T-cell (primary cell): ENCODE data around the gene AUH. TPM values are rescaled to one million over a fixed set of nuclear protein-coding genes. Genes with fewer than 3 reads are reported as not detected.

Experiments
- ATAC-seq, 4 experiments: fragments of 200-7000 bp in 3 of 4; fragments of 150-1000 bp in 1 of 4; cut with Tn5 transposase; replicated peaks in 1 of 4; 1 replicate in 3 of 4; 2 replicates in 1 of 4; pipeline ENCODE4 v1.10.0; 2021; ENCODE audit warnings: moderate library complexity in 3 of 4, mild to moderate bottlenecking in 2 of 4, moderate number of reproducible peaks in 1 of 4
- CTCF ChIA-PET, 2 donors: fragments of 300-600 bp; sonication (Branson Sonifier 250); formaldehyde crosslinking; loops; one replicate each; lab custom pipeline; 2022; ENCODE audit warnings: antibody characterized with exemption in 2 of 2; lab: Charles Lee
- POLR2A ChIA-PET, 2 donors: fragments of 300-600 bp; sonication (Branson Sonifier 250); formaldehyde crosslinking; loops; one replicate each; lab custom pipeline; 2022; ENCODE audit warnings: antibody characterized with exemption in 2 of 2; lab: Charles Lee
- DNase-seq, 35 experiments: peaks; one replicate each; pipeline versions ENCODE4 v3.0.0 to v3.0.0-alpha.2; 2013 to 2023
- H3K27ac ChIP-seq: one replicate; pipeline ENCODE4 v1.5.1; 2013; ENCODE audit warnings: low read length
- H3K27me3 ChIP-seq, 2 experiments: replicated peaks in 1 of 2; 1 replicate in 1 of 2; 2 replicates in 1 of 2; pipeline versions ENCODE4 v1.6.1 to v1.7.0; 2013; ENCODE audit warnings: low read length in 1 of 2, mixed read lengths in 1 of 2; ENCODE audit not compliant: control insufficient read depth in 2 of 2, insufficient read depth in 2 of 2; ENCODE audit errors: extremely low read depth in 1 of 2
- H3K36me3 ChIP-seq, 2 donors: 1 replicate in 1 of 2; 2 replicates in 1 of 2; pipeline versions ENCODE4 v1.6.1 to v1.7.0; 2013; ENCODE audit warnings: low read length in 1 of 2; ENCODE audit not compliant: control insufficient read depth in 2 of 2, insufficient read depth in 1 of 2; ENCODE audit errors: extremely low read depth in 1 of 2
- H3K4me1 ChIP-seq, 2 experiments: 1 replicate in 1 of 2; 2 replicates in 1 of 2; pipeline versions ENCODE4 v1.6.1 to v1.7.0; 2013; ENCODE audit warnings: low read length in 2 of 2, mixed read lengths in 1 of 2; ENCODE audit not compliant: insufficient read depth in 2 of 2, control insufficient read depth in 1 of 2; ENCODE audit errors: extremely low read depth in 1 of 2
- H3K4me3 ChIP-seq, 2 donors: 1 replicate in 1 of 2; 2 replicates in 1 of 2; pipeline versions ENCODE4 v1.5.1 to v1.7.0; 2013; ENCODE audit warnings: mild to moderate bottlenecking in 2 of 2, low read length in 1 of 2, moderate library complexity in 1 of 2; ENCODE audit not compliant: control insufficient read depth in 1 of 2; ENCODE audit errors: extremely low read depth in 1 of 2
- H3K9me3 ChIP-seq: 2 replicates; pipeline ENCODE4 v1.7.0; 2013
- H3K27ac Mint-ChIP-seq, 2 donors: one replicate each; pipeline ENCODE4 v1.8.0; 2020 to 2021; ENCODE audit warnings: mild to moderate bottlenecking in 2 of 2, mixed read lengths in 2 of 2
- H3K27me3 Mint-ChIP-seq, 2 donors: one replicate each; pipeline ENCODE4 v1.8.0; 2021 to 2022; ENCODE audit warnings: mixed read lengths in 2 of 2
- H3K36me3 Mint-ChIP-seq: one replicate; pipeline ENCODE4 v1.8.0; 2021; ENCODE audit warnings: mixed read lengths
- H3K4me1 Mint-ChIP-seq, 3 donors: one replicate each; pipeline ENCODE4 v1.8.0; 2020 to 2022; ENCODE audit warnings: mixed read lengths in 3 of 3, mild to moderate bottlenecking in 1 of 3
- H3K4me3 Mint-ChIP-seq, 3 donors: one replicate each; pipeline ENCODE4 v1.8.0; 2020 to 2022; ENCODE audit warnings: mild to moderate bottlenecking in 3 of 3, mixed read lengths in 3 of 3, moderate library complexity in 3 of 3
- H3K9me3 Mint-ChIP-seq, 3 donors: one replicate each; pipeline ENCODE4 v1.8.0; 2020 to 2022; ENCODE audit warnings: mixed read lengths in 3 of 3
- WGBS: methylation state at CpG from one replicate; pipeline ENCODE4 v1.1.5; 2013; ENCODE audit warnings: missing lambda C conversion rate; ENCODE audit not compliant: insufficient coverage; 5-methylcytosine and 5-hydroxymethylcytosine counted together
- total RNA-seq, 35 experiments: library from RNA in 6 of 35; stranded (reverse) in 6 of 35; fragments of 120-200 nt in 1 of 35; gene quantifications; one replicate each; pipeline versions ENCODE4 v1.2.1 to v1.2.4 and lab custom pipeline; 2013 to 2026

The AUH gene
- total RNA-seq, 5 donors from 2014 or later (not counting 1 experiment from before 2014, with no cell fraction given): 17.2 to 24.6 (median 21.6) TPM

- Histone ChIP-seq H3K4me1 (peaks cover 0 to 7% of the 10 kb centered on the region in 2 experiments), H3K9me3 (no peaks in the 10 kb centered on the region), H3K36me3 (peaks cover 0 to 3% of the 10 kb centered on the region in 2 donors), H3K27me3 (no peaks in the 10 kb centered on the region), H3K4me3 (no peak overlapping the region), H3K27ac (no peak overlapping the region)
- no peak overlapping the region for H3K27ac Mint-ChIP-seq
- ChIA-PET POLR2A (no interaction called here), CTCF (no interaction called here)
- H3K27me3 Mint-ChIP-seq: no peaks in the 10 kb centered on the region
- H3K4me1 Mint-ChIP-seq: peaks cover 7 to 11% (median 10%) of the 10 kb centered on the region in 3 donors
- H3K9me3 Mint-ChIP-seq: peaks cover 3 to 7% (median 5%) of the 10 kb centered on the region in 3 donors
- DNase-seq (no peak), ATAC-seq (no peak)
- H3K36me3 Mint-ChIP-seq: peaks cover 20% of the 10 kb centered on the region
- no CpG with 5 or more reads among the region's 1 CpG for WGBS
- no peak overlapping the region for H3K4me3 Mint-ChIP-seq
These were observed 102.6 kb downstream of the AUH start for GRCh38 chr9:91259162-91259561.

GRCh38 chr9:91258451-91258850, 103.3 kb downstream of the AUH start:
- Mint-ChIP-seq H3K4me3 (no peak overlapping the region), H3K27ac (no peak overlapping the region), H3K36me3 (peaks cover 13% of the 10 kb centered on the region), H3K27me3 (no peaks in the 10 kb centered on the region), H3K4me1 (peaks cover 11 to 14% (median 13%) of the 10 kb centered on the region in 3 donors), H3K9me3 (no peaks in the 10 kb centered on the region)
- Histone ChIP-seq H3K4me1 (peaks cover 0 to 8% of the 10 kb centered on the region in 2 experiments), H3K36me3 (peaks cover 0 to 3% of the 10 kb centered on the region in 2 donors), H3K27me3 (no peaks in the 10 kb centered on the region), H3K9me3 (no peaks in the 10 kb centered on the region), H3K27ac (no peak overlapping the region), H3K4me3 (no peak overlapping the region)
- DNase-seq (no peak), ATAC-seq (no peak)
- POLR2A ChIA-PET: no interaction called here
- CTCF ChIA-PET: no interaction called here
- WGBS: no CpG with 5 or more reads among the region's 3 CpGs

GRCh38 chr9:91256235-91256634, 105.5 kb downstream of the AUH start:
- Mint-ChIP-seq H3K27ac (peak overlapping the region in 1 of 2 donors; percentile 12), H3K27me3 (no peaks in the 10 kb centered on the region), H3K4me1 (peaks cover 11 to 16% (median 13%) of the 10 kb centered on the region in 3 donors), H3K36me3 (peaks cover 7% of the 10 kb centered on the region), H3K4me3 (no peak overlapping the region), H3K9me3 (no peaks in the 10 kb centered on the region)
- no peak overlapping the region for H3K27ac ChIP-seq
- ChIA-PET CTCF (no interaction called here), POLR2A (no interaction called here)
- H3K27me3 ChIP-seq: no peaks in the 10 kb centered on the region
- peaks cover 0 to 4% of the 10 kb centered on the region in 2 donors for H3K36me3 ChIP-seq
- H3K9me3 ChIP-seq: no peaks in the 10 kb centered on the region
- no peak overlapping the region for H3K4me3 ChIP-seq
- H3K4me1 ChIP-seq: peaks cover 0 to 9% of the 10 kb centered on the region in 2 experiments
- peak in 2 of 35 experiments; percentile 2 to 9 for DNase-seq
- ATAC-seq: no peak
- WGBS: 17% methylated on average over 1 of the region's 3 CpGs

DNA sequence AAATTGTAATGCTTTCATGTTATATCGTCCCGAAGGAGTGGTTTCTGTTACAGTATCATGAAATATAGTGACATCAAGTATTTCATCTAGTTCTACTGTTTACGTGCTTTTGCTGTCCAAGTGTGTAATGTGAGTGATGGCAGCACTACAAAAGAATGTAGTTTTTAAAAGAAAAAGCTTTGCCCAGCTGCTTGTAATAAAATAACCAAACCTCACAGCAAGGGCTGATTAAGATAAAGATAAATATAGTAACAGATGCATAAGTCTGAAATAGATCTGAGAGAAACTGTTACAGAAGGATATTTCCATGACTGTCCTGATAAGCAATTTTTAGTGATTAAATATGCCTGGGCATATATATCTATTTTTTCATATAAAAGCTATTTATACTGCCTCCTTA, 106.4 kb downstream of the AUH start:
- peaks cover 0 to 9% of the 10 kb centered on the region in 2 experiments for H3K4me1 ChIP-seq
- Mint-ChIP-seq H3K36me3 (peaks cover 3% of the 10 kb centered on the region), H3K9me3 (no peaks in the 10 kb centered on the region), H3K4me3 (no peak overlapping the region), H3K27ac (no peak overlapping the region), H3K4me1 (peaks cover 11 to 16% (median 13%) of the 10 kb centered on the region in 3 donors), H3K27me3 (no peaks in the 10 kb centered on the region)
- ATAC-seq (no peak), DNase-seq (no peak)
- POLR2A ChIA-PET: no interaction called here
- H3K27ac ChIP-seq: no peak overlapping the region
- no peaks in the 10 kb centered on the region for H3K9me3 ChIP-seq
- H3K36me3 ChIP-seq: peaks cover 0 to 9% of the 10 kb centered on the region in 2 donors
- H3K27me3 ChIP-seq: no peaks in the 10 kb centered on the region
- no peak overlapping the region for H3K4me3 ChIP-seq
- CTCF ChIA-PET: interaction anchor here in 1 of 2 donors (0.6 kb wide), 1 partner anchor 10 kb away, joined by 4 read pairs; no protein-coding TSS in a partner anchor
- no CpG with 5 or more reads among the region's 3 CpGs for WGBS

GRCh38 chr9:91253488-91253887, 108.2 kb downstream of the AUH start:
- no peak overlapping the region for H3K27ac Mint-ChIP-seq
- no peaks in the 10 kb centered on the region for H3K27me3 Mint-ChIP-seq
- no peaks in the 10 kb centered on the region for H3K9me3 Mint-ChIP-seq
- no peak overlapping the region for H3K27ac ChIP-seq
- H3K4me3 ChIP-seq: no peak overlapping the region
- CTCF ChIA-PET: interaction anchor here in 1 of 2 donors (0.5 to 1.3 kb wide), 4 partner anchors 45 to 129 kb away, joined by 3 to 4 read pairs (median 3); no protein-coding TSS in a partner anchor
- no peaks in the 10 kb centered on the region for H3K27me3 ChIP-seq
- WGBS: no CpG with 5 or more reads among the region's 1 CpG
- ATAC-seq: peak; percentile 40 to 72 (median 57)
- H3K9me3 ChIP-seq: no peaks in the 10 kb centered on the region
- peaks cover 0 to 9% of the 10 kb centered on the region in 2 donors for H3K36me3 ChIP-seq
- peaks cover 3% of the 10 kb centered on the region for H3K36me3 Mint-ChIP-seq
- POLR2A ChIA-PET: no interaction called here
- H3K4me3 Mint-ChIP-seq: no peak overlapping the region
- peak in 20 of 35 experiments; percentile 2 to 60 (median 17) for DNase-seq
- H3K4me1 ChIP-seq: peaks cover 0 to 9% of the 10 kb centered on the region in 2 experiments
- peaks cover 11 to 16% (median 13%) of the 10 kb centered on the region in 3 donors for H3K4me1 Mint-ChIP-seq

DNA sequence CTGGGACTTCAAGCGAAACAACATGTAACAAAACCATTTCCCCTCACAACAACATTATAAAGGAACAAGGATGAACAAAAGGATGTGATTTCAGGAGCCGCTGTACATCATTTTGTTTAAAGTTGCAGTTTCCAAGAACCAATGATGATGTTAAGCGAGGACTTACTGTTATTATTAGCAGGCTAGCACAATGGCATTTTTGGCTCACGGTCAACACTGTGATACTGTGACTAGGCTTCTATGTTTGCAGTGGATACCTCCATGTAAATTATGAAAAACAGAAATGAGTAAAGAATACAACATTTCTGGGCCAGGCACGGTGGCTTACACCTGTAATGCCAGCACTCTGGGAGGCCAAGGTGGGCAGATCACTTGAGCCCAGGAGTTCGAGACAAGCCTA, 113.0 kb downstream of the AUH start:
- H3K36me3 Mint-ChIP-seq: peaks cover 6% of the 10 kb centered on the region
- H3K9me3 Mint-ChIP-seq: no peaks in the 10 kb centered on the region
- Histone ChIP-seq H3K27ac (no peak overlapping the region), H3K4me1 (peaks cover 0 to 13% of the 10 kb centered on the region in 2 experiments), H3K36me3 (peaks cover 0 to 6% of the 10 kb centered on the region in 2 donors), H3K27me3 (no peaks in the 10 kb centered on the region), H3K4me3 (no peak overlapping the region), H3K9me3 (no peaks in the 10 kb centered on the region)
- DNase-seq (no peak), ATAC-seq (no peak)
- POLR2A ChIA-PET: no interaction called here
- no peaks in the 10 kb centered on the region for H3K27me3 Mint-ChIP-seq
- CTCF ChIA-PET: interaction anchor here in 1 of 2 donors (0.6 kb wide), 1 partner anchor 1109 kb away, joined by 3 read pairs; no protein-coding TSS in a partner anchor
- no peak overlapping the region for H3K27ac Mint-ChIP-seq
- peaks cover 17 to 30% (median 23%) of the 10 kb centered on the region in 3 donors for H3K4me1 Mint-ChIP-seq
- no peak overlapping the region for H3K4me3 Mint-ChIP-seq
- 100% methylated on average over 3 of the region's 6 CpGs for WGBS
